ENCODE data around the gene SUDS3. TPM values are rescaled to one million over a fixed set of nuclear protein-coding genes. Genes with fewer than 3 reads are reported as not detected.
"Not testable (repeated sequence)": the region's sequence is repeated elsewhere in the genome, so short reads cannot be mapped to it uniquely, and the experiment has no call there.

The SUDS3 gene
- polyA plus RNA-seq, 1 donor from 2014 or later = 17.8 TPM

DNA sequence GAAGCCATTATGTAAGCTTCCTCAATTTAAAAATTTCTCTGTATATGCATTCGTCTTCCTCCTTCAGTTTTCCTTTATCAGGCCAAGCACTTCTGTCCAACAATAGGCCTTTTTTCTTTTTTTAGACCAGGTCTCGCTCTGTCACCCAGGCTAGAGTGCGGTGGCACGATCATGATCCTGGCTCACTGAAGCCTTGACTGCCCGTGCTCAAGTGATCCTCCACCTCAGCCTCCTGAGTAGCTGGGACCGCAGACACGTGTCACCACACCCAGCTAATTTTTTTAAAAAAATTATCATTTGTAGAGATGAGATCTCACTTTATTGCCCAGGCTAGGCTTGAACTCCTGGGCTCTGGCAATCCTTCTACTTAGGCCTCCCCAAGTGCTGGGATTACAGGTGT lies 29.5 kb upstream of the SUDS3 start:
- Mint-ChIP-seq H3K4me1 (peaks cover 23 to 47% (median 34%) of the 10 kb centered on the region in 3 donors), H3K4me3 (peak overlapping the region in 2 of 4 donors; percentile 85 to 88), H3K27ac (peak overlapping the region; percentile 29 to 90 (median 72)), H3K36me3 (peaks cover 4% of the 10 kb centered on the region), H3K27me3 (no peaks in the 10 kb centered on the region), H3K9me3 (no peaks in the 10 kb centered on the region)

DNA sequence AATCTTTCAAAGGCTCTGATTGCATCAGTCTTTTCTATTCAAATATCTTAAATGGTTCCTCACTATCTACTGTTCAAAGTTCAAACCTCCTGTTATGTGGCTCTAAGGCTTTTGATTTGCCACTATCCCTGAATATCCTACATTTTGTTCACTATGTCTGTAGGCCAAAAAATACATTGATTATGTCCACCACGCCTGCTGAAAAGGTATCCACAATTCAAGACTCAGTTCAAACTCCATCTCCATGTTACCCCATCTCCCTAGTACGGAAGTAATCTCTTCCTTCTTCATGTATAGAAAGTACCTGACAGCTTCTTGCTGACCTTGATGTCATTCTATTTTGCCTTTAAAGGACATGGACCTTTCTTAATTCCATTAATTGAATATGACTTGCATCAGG lies 28.4 kb upstream of the SUDS3 start:
- Mint-ChIP-seq H3K4me1 (peaks cover 23 to 45% (median 36%) of the 10 kb centered on the region in 3 donors), H3K36me3 (peaks cover 5% of the 10 kb centered on the region), H3K4me3 (peak overlapping the region in 1 of 4 donors; percentile 88), H3K9me3 (no peaks in the 10 kb centered on the region), H3K27me3 (no peaks in the 10 kb centered on the region), H3K27ac (peak overlapping the region; percentile 1 to 88 (median 84))

GRCh38 chr12:118350908-118351559 lies 25.3 kb upstream of the SUDS3 start:
- H3K9me3 Mint-ChIP-seq = peaks cover 0 to 1% (median 0%) of the 10 kb centered on the region in 3 donors
- H3K4me1 Mint-ChIP-seq = peaks cover 27 to 46% (median 30%) of the 10 kb centered on the region in 3 donors
- H3K27ac Mint-ChIP-seq = no peak overlapping the region

DNA sequence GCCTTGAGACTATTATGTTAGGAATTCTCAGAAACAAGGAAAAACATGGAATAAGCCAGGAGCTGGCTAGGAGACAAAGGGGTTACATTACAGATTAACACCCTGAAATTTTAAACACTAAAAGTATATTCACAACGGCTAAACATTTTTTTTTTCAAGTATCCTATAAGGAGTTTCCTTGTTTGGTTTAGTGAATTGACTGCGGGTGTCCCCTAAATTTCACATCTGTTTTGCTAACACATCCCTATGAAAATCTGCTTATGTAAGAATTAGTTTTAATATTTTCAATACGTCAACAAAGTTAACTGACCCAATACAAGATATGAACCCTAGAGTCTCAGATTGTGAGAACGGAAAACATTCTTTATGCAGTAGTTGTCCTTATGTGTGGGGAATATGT lies 22.6 kb upstream of the SUDS3 start:
- Mint-ChIP-seq H3K27ac (no peak overlapping the region), H3K27me3 (no peaks in the 10 kb centered on the region), H3K4me3 (no peak overlapping the region), H3K36me3 (peaks cover 7% of the 10 kb centered on the region), H3K9me3 (peaks cover 0 to 1% (median 0%) of the 10 kb centered on the region in 3 donors), H3K4me1 (peaks cover 27 to 43% (median 29%) of the 10 kb centered on the region in 3 donors)

More at GRCh38 chr12:118350908-118351559, 25.3 kb upstream of the SUDS3 start:
- Mint-ChIP-seq H3K36me3 (peaks cover 7% of the 10 kb centered on the region), H3K27me3 (no peaks in the 10 kb centered on the region), H3K4me3 (no peak overlapping the region)

- not testable (repeated sequence) for H3K36me3 Mint-ChIP-seq, H3K9me3 Mint-ChIP-seq, H3K27me3 Mint-ChIP-seq
- Mint-ChIP-seq H3K4me1 (peaks cover 30 to 43% (median 35%) of the 10 kb centered on the region in 3 donors), H3K4me3 (peak overlapping the region in 1 of 4 donors; percentile 38), H3K27ac (peak overlapping the region in 1 of 3 donors; percentile 78)
Observed at GRCh38 chr12:118354503-118354902, 21.9 kb upstream of the SUDS3 start.

DNA sequence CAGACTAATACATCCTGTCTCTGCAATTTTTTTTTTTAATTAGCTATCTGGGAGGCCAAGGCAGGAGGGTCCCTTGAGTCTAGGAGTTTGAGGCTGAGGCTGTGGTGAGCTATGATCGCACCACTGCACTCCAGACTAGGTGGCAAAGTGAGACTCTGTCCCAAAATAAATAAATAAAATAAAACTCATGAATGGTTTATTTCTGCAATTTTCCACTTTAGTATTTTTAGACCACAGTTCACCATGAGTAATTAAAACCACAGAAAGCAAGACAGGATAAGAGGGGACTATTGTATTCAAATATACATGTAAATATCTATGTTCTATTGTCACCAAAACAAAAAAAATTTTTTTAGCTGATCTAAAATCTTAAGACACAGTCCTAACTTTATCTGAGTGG lies 21.5 kb upstream of the SUDS3 start:
- Mint-ChIP-seq H3K4me1 (peaks cover 34 to 47% (median 38%) of the 10 kb centered on the region in 3 donors), H3K4me3 (peak overlapping the region in 1 of 4 donors; percentile 44), H3K27ac (peak overlapping the region in 1 of 3 donors; percentile 78), H3K27me3 (no peaks in the 10 kb centered on the region), H3K36me3 (peaks cover 5% of the 10 kb centered on the region), H3K9me3 (peaks cover 0 to 1% (median 0%) of the 10 kb centered on the region in 3 donors)

GRCh38 chr12:118355843-118356242 lies 20.5 kb upstream of the SUDS3 start:
- Mint-ChIP-seq H3K27ac (no peak overlapping the region), H3K27me3 (no peaks in the 10 kb centered on the region), H3K9me3 (peaks cover 0 to 1% (median 0%) of the 10 kb centered on the region in 3 donors), H3K4me1 (peaks cover 37 to 44% (median 38%) of the 10 kb centered on the region in 3 donors), H3K36me3 (peaks cover 5% of the 10 kb centered on the region), H3K4me3 (peak overlapping the region in 1 of 4 donors; percentile 27)

- peaks cover 5% of the 10 kb centered on the region for H3K36me3 Mint-ChIP-seq
- no peaks in the 10 kb centered on the region for H3K27me3 Mint-ChIP-seq
- H3K27ac Mint-ChIP-seq = peak overlapping the region in 1 of 3 donors; percentile 86
- H3K4me3 Mint-ChIP-seq = peak overlapping the region in 3 of 4 donors; percentile 72 to 95 (median 94)
- H3K4me1 Mint-ChIP-seq = peaks cover 37 to 39% (median 38%) of the 10 kb centered on the region in 3 donors
- peaks cover 0 to 1% (median 0%) of the 10 kb centered on the region in 3 donors for H3K9me3 Mint-ChIP-seq
Observed at GRCh38 chr12:118356809-118357256, 19.5 kb upstream of the SUDS3 start.

DNA sequence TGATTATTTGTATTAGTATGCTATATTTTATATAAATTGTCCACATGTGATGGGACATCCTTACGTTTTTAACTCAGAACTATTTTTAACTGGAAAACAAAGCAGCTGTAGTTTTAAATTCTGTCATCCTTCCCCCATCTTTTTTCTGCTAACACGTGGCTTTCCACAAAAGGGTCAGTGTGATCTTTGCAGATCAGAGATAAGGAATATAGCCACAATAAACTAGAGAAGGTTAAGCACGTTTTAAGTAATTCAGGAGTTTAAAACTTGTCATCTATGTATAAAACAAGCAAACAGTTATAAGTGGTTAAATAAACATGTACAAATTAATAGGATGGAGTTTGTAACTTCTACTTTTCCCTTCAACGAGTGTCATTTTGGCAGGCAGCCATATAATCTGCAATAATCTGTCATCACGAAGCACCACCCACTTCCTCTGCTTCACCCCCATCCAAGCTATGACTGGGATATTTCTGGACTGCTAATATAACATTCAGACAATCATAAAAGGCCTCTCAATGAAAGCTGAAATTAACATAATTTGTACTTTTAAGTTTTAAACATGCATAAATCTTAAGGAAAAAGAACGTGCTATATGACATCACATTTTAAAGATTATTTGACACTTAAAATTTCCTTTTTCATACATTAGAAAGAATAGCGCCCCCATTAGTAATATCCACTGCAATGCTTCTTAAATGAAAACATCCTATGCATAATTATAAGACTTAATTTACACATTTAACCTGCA lies 18.9 kb upstream of the SUDS3 start:
- Mint-ChIP-seq H3K9me3 (peaks cover 0 to 1% (median 0%) of the 10 kb centered on the region in 3 donors), H3K36me3 (peaks cover 5% of the 10 kb centered on the region), H3K4me3 (peak overlapping the region; percentile 51 to 95 (median 83)), H3K27me3 (no peaks in the 10 kb centered on the region), H3K4me1 (peaks cover 37 to 39% (median 38%) of the 10 kb centered on the region in 3 donors), H3K27ac (peak overlapping the region; percentile 47 to 86 (median 49))

- Mint-ChIP-seq H3K27me3 (no peaks in the 10 kb centered on the region), H3K9me3 (peaks cover 0 to 1% (median 0%) of the 10 kb centered on the region in 3 donors), H3K36me3 (peaks cover 4% of the 10 kb centered on the region), H3K4me1 (peaks cover 36 to 39% (median 37%) of the 10 kb centered on the region in 3 donors), H3K27ac (peak overlapping the region in 2 of 3 donors; percentile 47 to 86), H3K4me3 (peak overlapping the region; percentile 51 to 95 (median 83))
Observed at GRCh38 chr12:118358008-118358359, 18.4 kb upstream of the SUDS3 start.

GRCh38 chr12:118358612-118359540 lies 17.5 kb upstream of the SUDS3 start:
- H3K36me3 Mint-ChIP-seq = peaks cover 5% of the 10 kb centered on the region
- peaks cover 0 to 1% (median 0%) of the 10 kb centered on the region in 3 donors for H3K9me3 Mint-ChIP-seq
- H3K4me1 Mint-ChIP-seq = peaks cover 31 to 35% (median 34%) of the 10 kb centered on the region in 3 donors
- no peaks in the 10 kb centered on the region for H3K27me3 Mint-ChIP-seq
- peak overlapping the region; percentile 94 to 95 (median 94) for H3K4me3 Mint-ChIP-seq
- peak overlapping the region; percentile 5 to 91 (median 91) for H3K27ac Mint-ChIP-seq

DNA sequence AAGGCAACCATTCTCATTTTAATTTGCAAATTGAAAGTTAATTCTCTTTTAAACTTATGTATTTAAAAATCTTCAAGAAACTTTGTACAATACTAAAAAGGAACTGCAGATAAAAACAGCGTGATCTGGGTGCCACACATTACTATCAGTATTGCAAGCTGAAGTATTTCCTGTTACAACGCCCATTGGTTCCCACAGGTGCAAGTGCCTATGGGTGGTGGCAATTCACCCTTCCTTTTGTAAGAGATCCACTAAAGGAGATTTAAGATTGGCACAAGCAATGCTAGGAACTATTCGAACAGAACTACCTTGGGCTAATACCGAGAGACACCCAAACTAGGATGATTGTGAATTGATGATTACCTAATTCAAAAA lies 16.8 kb upstream of the SUDS3 start:
- H3K27me3 Mint-ChIP-seq = no peaks in the 10 kb centered on the region
- peaks cover 2% of the 10 kb centered on the region for H3K36me3 Mint-ChIP-seq
- no peaks in the 10 kb centered on the region for H3K9me3 Mint-ChIP-seq
- peaks cover 31 to 36% (median 35%) of the 10 kb centered on the region in 3 donors for H3K4me1 Mint-ChIP-seq
- H3K4me3 Mint-ChIP-seq = peak overlapping the region; percentile 94 to 95 (median 94)
- H3K27ac Mint-ChIP-seq = peak overlapping the region; percentile 5 to 91 (median 78)

DNA sequence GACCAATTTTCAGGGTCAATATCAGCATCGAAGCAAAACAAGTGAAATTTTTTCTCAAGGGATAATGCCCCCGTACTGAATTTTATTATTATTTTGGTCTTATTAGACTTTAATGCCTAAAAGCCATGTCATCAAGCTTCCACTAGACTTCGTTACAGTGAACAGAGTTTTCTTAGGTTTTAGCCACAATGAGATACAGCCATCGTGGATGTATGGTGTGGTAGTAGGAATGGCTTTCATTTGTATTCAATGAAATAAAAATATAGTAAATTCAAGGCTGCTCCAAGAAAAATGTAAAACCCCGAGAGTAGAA lies 15.3 kb upstream of the SUDS3 start:
- H3K4me3 Mint-ChIP-seq = no peak overlapping the region
- H3K27ac Mint-ChIP-seq = no peak overlapping the region
- H3K27me3 Mint-ChIP-seq = no peaks in the 10 kb centered on the region
- H3K36me3 Mint-ChIP-seq = peaks cover 2% of the 10 kb centered on the region
- H3K9me3 Mint-ChIP-seq = no peaks in the 10 kb centered on the region
- peaks cover 23 to 30% (median 29%) of the 10 kb centered on the region in 3 donors for H3K4me1 Mint-ChIP-seq

- Mint-ChIP-seq H3K36me3 (peaks cover 2% of the 10 kb centered on the region), H3K9me3 (no peaks in the 10 kb centered on the region), H3K27me3 (no peaks in the 10 kb centered on the region), H3K4me1 (peaks cover 20 to 28% (median 27%) of the 10 kb centered on the region in 3 donors), H3K27ac (no peak overlapping the region), H3K4me3 (peak overlapping the region in 1 of 4 donors; percentile 13)
Observed at GRCh38 chr12:118361889-118362288, 14.5 kb upstream of the SUDS3 start.
